Stimulated activated CD8-positive, alpha-beta memory T cell treated with anti-CD3 and anti-CD28 coated beads, Interleukin-15, amount 100 ng/mL, for 4 hours (primary cell): ENCODE data around the gene CPEB4.

Experiments
- DNase-seq, 2 donors: peaks; one replicate each; pipeline ENCODE4 v3.0.0-alpha.2; 2020; ENCODE audit warnings: low read depth in 2 of 2

Gene CPEB4

DNA sequence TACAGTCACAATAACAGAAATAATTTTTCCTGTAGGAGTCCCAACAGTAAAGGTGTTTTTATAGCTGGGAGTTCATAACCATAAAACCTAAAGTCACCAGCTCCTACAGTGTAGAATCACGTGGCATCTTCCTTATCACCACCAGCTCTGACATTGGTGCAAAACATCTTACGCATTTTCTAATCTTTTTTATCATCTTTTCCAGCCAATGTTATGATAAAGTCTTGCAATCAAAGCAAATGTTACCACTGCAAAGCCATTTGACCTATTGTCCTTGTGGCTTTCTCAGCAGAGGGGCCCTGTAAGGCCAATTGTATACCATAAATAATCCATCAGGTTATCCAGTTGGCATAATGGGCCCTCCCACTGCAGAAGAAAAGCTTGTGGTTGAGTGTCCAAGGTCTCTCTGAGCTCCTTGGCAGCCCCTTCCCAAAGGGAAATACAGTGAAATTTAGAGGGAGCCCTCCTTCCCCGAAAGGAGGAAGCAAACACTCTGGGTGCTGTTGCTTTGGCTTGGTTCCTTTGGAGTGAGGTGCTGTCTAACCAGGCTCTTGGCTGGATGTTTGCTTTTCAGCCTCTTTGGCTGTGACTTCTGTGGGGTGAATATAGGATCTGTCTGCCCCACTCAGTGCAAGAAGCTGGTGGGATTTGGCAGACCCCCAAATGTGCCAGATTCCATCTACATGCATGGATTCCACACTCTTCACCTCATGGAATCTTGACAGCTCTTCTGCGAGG lies 29.3 kb upstream of the CPEB4 start:
- DNase-seq, result no peak

GRCh38 chr5:173859408-173860159 lies 28.6 kb upstream of the CPEB4 start:
- DNase-seq, result no peak

DNA sequence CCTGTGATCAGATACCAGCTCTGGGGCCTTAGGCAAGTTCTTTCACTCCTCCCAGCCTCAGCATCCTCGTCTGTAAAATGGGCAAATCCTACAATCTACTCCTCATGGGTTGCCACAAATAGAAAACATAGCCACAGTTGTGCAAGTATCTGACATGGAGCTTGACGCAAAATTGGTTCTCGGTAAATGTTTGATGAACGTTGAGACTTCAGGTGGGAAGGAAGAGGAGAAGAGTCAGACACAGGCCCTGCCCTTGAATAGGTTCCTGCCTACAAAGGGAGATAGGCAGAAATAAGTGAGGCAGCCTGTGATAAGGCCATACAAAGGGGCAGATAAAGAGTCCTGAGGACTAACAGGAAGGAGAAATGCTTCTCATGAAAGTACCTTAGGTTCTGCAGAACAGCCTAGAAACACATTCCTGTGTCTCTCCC lies 26.1 kb upstream of the CPEB4 start:
- no peak for DNase-seq

GRCh38 chr5:173863359-173863758 lies 24.8 kb upstream of the CPEB4 start:
- DNase-seq, result no peak

DNA sequence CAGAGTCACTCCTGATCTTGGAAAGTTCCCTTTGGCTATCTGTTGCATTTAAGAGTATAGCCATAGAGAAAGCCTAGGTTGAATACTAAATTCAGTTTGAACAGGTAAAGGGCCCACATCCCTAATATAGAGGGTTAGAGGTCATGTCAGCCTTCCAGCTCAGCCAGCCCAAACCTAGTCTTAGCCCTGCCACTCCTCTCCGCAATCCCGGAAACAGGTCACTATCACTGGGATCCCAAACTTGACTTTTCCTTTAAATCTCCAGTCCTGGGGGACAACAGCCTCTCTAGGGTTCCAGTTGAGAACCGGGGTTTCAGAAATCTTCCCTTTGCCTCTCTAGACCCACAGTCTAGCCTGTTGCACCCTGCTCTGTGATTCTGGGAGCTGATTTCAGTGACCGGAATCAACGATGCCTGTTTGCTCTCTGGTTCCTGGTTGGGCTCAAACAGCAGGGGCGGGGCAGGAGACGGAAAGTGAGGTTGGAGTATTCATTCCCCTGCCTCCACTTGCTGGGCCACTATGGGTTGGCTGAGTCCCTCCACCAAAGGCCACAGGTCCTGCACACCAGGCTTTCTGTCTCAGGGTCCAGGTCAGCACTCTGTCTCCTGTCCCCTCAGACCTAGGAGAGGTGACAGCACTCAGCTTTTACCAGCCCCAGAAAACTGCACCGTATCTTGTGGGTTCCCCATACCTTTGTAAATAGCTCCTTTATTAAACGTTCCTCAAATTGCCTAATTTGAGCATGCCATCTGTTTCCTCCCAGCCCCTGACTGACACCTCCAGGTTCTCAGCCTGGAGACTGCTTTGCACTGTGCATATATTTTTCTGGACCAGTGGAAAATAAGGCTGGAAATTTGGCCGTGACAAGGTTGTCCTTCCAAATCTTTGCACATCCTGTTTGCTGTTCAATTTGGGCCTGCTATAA lies 23.8 kb upstream of the CPEB4 start:
- DNase-seq, result no peak

DNA sequence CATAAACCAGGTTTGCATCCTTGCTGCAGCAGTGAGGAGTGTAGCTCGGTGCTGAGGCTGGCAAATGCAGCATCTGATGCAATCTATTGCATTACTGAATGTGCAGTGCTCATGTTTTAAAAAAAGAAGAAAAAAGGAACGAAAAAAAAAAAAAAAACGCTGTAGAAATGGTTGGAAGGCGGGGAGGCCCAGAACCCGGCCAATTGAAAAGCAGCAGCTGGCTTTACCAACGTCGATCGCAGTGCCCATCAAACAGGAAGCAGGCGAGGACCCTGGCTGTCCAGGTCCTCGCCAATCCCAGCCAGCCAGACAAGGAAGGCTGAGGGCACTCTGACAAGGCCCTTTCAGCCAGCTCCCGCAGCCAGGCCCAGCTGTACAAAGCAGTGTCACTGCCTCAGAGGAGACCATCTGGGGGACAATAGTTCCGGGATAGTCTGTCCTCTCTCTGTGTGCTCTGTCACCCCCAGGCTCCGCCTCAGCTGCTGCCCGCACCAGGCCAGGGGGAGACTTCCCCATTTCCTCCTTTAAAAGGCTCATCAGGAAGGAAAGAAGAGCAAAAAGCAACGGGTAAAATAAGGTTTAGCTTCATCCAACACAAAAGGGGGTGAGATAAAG lies 21.8 kb upstream of the CPEB4 start:
- no peak for DNase-seq

DNA sequence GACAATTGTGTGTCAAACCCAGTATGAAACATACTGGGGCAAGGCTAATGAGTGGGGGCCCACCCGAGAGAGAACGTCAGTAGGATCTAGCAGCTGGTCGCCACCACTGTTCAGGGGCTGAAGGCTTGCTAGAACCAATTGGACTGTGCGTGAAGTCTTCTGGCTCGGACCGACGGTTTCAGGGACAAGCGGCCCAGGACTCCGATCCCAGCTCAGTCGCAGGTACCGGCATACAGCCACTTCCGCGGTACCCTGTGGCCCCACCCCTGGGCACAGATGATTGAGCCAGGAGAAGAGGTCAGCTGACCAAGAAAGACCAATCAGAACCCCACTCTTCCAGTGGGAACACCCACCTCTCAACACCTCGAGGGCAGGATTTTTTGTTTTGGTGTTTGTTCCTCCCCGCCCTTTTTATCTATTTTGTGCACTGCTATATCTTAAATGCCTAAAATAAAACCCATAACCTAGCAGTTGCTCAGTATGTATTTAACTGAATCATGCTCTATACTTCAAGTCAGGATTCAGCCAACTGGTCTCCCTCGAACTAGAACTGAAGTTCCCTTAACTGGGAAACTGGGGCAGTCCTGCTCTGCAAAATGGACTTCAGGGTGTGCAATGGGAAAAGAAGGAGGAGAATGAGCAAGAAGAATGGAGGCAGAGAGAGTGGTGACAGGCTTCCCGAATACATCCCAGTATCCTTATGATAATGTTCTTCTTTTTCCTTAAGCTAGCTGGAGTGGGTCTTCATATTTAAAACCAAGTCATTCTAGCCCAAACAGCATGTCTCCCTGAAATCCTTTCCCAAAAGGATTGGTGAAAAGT lies 21.1 kb upstream of the CPEB4 start:
- DNase-seq, result no peak

- no peak for DNase-seq
Measured at GRCh38 chr5:173868096-173868880, 19.9 kb upstream of the CPEB4 start.

DNA sequence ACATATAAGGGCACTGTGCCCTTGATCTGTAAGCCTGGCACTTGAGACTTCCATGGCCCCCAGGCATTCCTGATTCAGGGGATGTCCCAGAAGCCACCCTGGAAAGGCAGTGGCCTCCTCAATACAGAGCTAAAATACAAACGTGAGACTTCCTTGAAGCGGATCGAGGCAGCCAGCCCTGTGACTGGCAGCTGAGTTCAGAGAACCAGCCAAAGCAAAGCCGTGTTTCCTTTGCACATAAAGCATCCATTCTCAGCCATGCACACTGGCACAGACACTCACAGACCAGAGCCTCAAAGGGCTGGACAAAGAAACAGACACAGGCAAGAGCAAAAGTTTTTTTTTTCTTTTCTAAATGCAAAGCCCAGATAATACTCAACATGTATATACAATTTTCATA lies 18.8 kb upstream of the CPEB4 start:
- no peak for DNase-seq

DNA sequence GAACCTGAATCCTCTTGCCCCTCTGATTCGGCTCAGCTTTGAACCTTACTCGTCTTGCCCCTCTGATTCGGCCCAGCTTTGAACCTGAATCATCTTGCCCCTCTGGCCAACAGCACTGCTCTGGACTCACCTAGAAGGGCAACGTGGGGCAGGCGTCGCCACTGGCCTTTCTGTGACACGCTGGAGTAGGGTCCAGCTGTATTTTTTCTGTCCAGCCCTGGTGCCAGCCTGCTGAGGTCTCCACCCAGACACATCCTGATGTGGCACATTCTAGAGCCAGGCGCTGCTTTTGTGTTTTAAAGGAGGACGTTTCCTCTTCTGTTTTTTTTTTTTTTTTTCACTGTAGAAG lies 15.2 kb upstream of the CPEB4 start:
- DNase-seq, result no peak

- no peak for DNase-seq
Measured at GRCh38 chr5:173873306-173873922, 14.7 kb upstream of the CPEB4 start.

- DNase-seq, result no peak
Measured at GRCh38 chr5:173875189-173875588, 13.0 kb upstream of the CPEB4 start.

GRCh38 chr5:173878224-173878967 lies 9.8 kb upstream of the CPEB4 start:
- DNase-seq, result no peak

GRCh38 chr5:173880306-173880985 lies 7.7 kb upstream of the CPEB4 start:
- DNase-seq, result no peak

DNA sequence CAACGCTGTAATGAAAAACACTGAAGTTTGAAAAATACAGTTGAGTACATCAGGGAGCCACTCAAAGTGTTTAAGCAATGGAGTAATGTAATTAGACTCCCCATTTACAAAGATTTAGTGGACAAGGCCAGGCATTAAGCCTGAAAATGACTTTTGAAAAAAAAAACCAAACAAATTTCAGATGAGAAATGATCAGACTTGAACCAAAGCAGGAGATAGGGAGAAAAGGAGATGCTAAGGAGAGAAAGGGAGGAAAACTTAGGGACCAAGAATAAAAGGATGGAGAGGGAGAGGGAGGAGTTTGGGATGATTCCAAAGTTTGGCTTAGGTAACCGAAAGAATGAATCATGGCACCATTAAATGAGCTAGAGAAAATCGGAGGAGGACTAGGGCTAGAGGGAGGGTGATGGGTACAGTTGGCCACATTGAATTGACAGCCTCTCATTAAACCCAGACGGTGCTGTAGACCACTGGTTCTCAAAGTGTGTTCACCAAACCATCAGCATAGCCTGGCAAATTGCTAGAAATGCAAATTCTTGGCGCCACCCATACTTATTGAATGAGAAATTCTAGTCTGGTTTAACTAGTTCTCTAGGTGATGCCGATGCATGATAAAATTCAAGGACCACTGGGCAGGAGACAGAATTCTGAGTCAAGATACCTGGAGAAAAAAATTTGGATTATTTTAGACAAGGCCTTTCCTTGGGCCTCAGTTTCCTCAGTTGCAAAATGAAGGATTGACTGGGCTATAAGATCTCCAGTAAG lies 6.2 kb upstream of the CPEB4 start:
- no peak for DNase-seq

DNA sequence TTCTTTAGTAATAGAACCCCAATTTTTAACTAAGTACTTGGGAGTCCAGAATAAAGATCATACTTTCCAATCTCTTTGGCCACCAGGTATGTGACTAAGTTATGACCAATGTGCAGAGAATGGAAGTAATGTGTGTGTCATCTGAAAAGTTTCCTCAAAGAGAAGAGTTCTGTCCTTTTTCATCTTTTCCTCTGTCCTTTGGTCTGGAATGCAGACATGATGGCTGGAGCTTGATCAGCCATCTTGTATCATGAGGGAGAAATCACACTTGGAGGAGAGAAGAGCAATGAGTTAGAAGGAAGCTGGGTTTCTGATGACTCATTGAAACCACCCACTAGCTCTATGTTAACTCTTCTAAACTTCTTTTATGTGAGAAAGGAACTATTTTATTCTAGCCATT lies 5.5 kb upstream of the CPEB4 start:
- no peak for DNase-seq

GRCh38 chr5:173883347-173883924 lies 4.7 kb upstream of the CPEB4 start:
- no peak for DNase-seq
